SHP77 (cell line): Measurements from ENCODE around the gene HLA-DQB2.

ENCODE experiments used
- DNase-seq, 2 experiments: peaks; one replicate each; lab custom pipeline; 2025; lab: John Stamatoyannopoulos, UW

The HLA-DQB2 gene

GRCh38 chr6:32744776-32745175 lies 18.6 kb downstream of the HLA-DQB2 start:
- DNase-seq = no peak

GRCh38 chr6:32742374-32742773 lies 21.0 kb downstream of the HLA-DQB2 start:
- no peak for DNase-seq

- no peak for DNase-seq
These were observed 22.0 kb downstream of the HLA-DQB2 start, which contains the start of gene HLA-DQA2 for GRCh38 chr6:32741031-32741960. Gene HLA-DQA2 (plus strand): TSS chr6:32741391. CDS start chr6:32741444, 53 bp downstream.

- no peak for DNase-seq
These were observed 25.2 kb downstream of the HLA-DQB2 start for GRCh38 chr6:32738126-32738525.

GRCh38 chr6:32718879-32719278 lies 44.5 kb downstream of the HLA-DQB2 start:
- no peak for DNase-seq

DNA sequence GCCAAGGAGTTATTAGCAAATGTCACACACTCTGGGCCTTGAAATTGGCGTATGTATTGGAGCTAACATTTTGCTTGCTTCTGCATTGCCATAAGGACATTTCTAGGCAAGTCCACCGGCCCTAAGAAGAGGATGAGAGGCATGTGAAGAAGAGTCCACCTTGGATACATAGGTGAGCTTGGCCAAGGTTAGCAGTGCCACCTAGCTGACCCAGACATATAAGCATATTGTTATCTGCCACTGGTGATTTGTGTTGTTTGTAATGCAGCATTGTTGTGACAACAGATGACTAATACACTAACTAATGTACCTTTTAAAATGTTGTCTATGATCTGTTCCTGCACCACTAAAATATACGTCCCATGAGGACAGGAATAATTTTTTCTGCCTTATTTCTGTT lies 46.9 kb downstream of the HLA-DQB2 start:
- DNase-seq = no peak

- DNase-seq = no peak
These were observed 50.1 kb downstream of the HLA-DQB2 start for GRCh38 chr6:32713241-32713640.

DNA sequence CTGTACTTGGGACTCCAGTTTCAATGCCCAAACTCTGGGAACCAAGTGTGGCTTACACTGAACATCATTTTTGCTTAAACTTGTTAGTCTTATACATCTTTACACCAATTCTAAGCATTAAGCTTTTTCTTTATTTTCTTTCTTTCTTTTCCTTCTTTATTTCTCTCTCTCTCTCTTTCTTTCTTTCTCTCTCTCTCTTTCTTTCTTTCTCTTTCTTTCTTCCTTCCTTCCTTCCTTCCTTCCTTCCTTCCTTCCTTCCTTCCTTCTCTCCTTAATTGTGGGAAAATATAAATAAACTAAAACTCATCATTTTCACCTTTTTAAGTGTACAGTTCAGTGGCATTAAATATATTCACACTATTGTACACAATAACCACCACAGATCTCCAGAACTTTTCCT lies 53.7 kb downstream of the HLA-DQB2 start:
- no peak for DNase-seq
